B cell (primary cell): ENCODE measurements around the gene ITGA6. TPM values are rescaled to one million over a fixed set of nuclear protein-coding genes. Genes with fewer than 3 reads are reported as not detected.
"Not testable (repeated sequence)": the region's sequence is repeated elsewhere in the genome, so short reads cannot be mapped to it uniquely, and the experiment has no call there.

Experiments used
- ATAC-seq: fragments of 200-7000 bp; cut with Tn5 transposase; one replicate; pipeline ENCODE4 v1.10.0; 2021; ENCODE audit warnings: low read depth, mild to moderate bottlenecking, moderate number of reproducible peaks, moderate library complexity
- CTCF ChIA-PET: fragments of 350-600 bp; sonication (Branson Sonifier 250); formaldehyde crosslinking; loops from one replicate; lab custom pipeline; 2021; ENCODE audit warnings: antibody characterized with exemption, inconsistent platforms; lab: Charles Lee
- POLR2A ChIA-PET: fragments of 350-600 bp; sonication (Branson Sonifier 250); formaldehyde crosslinking; loops from one replicate; lab custom pipeline; 2021; ENCODE audit warnings: antibody characterized with exemption; lab: Charles Lee
- DNase-seq: peaks from one replicate; pipeline ENCODE4 v3.0.0; 2013
- H2AFZ ChIP-seq: 2 replicates; pipeline ENCODE4 v1.6.1; 2012; ENCODE audit warnings: mild to moderate bottlenecking, low read depth, low read length; ENCODE audit not compliant: insufficient read depth, poor library complexity, severe bottlenecking
- H3K27ac ChIP-seq, 2 donors: 1 replicate in 1 of 2; 2 replicates in 1 of 2; pipeline ENCODE4 v1.5.1; 2012 to 2013; ENCODE audit warnings: low read length in 2 of 2, mild to moderate bottlenecking in 2 of 2, moderate library complexity in 1 of 2
- H3K27me3 ChIP-seq, 4 experiments: fragments of 200-600 bp in 1 of 4; sonication (generic) in 1 of 4; replicated peaks in 1 of 4; 1 replicate in 2 of 4; 2 replicates in 2 of 4; pipeline versions ENCODE4 v1.6.1 to v1.7.0; 2013 to 2016; ENCODE audit warnings: low read length in 3 of 4, mild to moderate bottlenecking in 2 of 4, mixed read lengths in 1 of 4, moderate library complexity in 1 of 4; ENCODE audit not compliant: insufficient read depth in 4 of 4, control insufficient read depth in 3 of 4; ENCODE audit errors: control extremely low read depth in 1 of 4
- H3K36me3 ChIP-seq, 2 experiments: replicated peaks in 1 of 2; 1 replicate in 1 of 2; 2 replicates in 1 of 2; pipeline versions ENCODE4 v1.6.1 to v1.7.1; 2013; ENCODE audit warnings: low read length in 1 of 2; ENCODE audit not compliant: insufficient read depth in 2 of 2, control insufficient read depth in 1 of 2; ENCODE audit errors: control extremely low read depth in 1 of 2, extremely low read depth in 1 of 2
- H3K4me1 ChIP-seq, 2 donors: fragments of 200-600 bp in 1 of 2; sonication (generic) in 1 of 2; 1 replicate in 1 of 2; 2 replicates in 1 of 2; pipeline versions ENCODE4 v1.5.1 to v1.6.1; 2013 to 2017; ENCODE audit warnings: low read length in 2 of 2; ENCODE audit not compliant: control insufficient read depth in 2 of 2, insufficient read depth in 2 of 2
- H3K4me2 ChIP-seq: replicated peaks from 2 replicates; pipeline ENCODE3; 2012; ENCODE audit warnings: mild to moderate bottlenecking, low read depth, low read length; ENCODE audit not compliant: poor library complexity, severe bottlenecking
- H3K4me3 ChIP-seq, 5 experiments: fragments of 200-600 bp in 1 of 5; sonication (generic) in 1 of 5; 1 replicate in 3 of 5; 2 replicates in 2 of 5; pipeline versions ENCODE4 v1.5.1 to v1.7.0; 2011 to 2016; ENCODE audit warnings: low read length in 4 of 5, mild to moderate bottlenecking in 4 of 5, low read depth in 2 of 5, control low read depth in 1 of 5, moderate library complexity in 1 of 5; ENCODE audit not compliant: insufficient read depth in 1 of 5; ENCODE audit errors: control extremely low read depth in 1 of 5, extremely low read depth in 1 of 5
- H3K79me2 ChIP-seq: fragments of 200-600 bp; sonication (generic); one replicate; pipeline ENCODE4 v1.6.0; 2016; ENCODE audit warnings: low read length; ENCODE audit not compliant: control insufficient read depth, insufficient read depth
- H3K9ac ChIP-seq: fragments of 200-600 bp; sonication (generic); 2 replicates; pipeline ENCODE4 v1.6.1; 2017; ENCODE audit warnings: mild to moderate bottlenecking, low read length, moderate library complexity
- H3K9me3 ChIP-seq, 3 donors: one replicate each; pipeline versions ENCODE4 v1.6.1 to v1.7.1; 2013; ENCODE audit warnings: low read length in 2 of 3; ENCODE audit not compliant: control insufficient read depth in 2 of 3, insufficient read depth in 1 of 3; ENCODE audit errors: control extremely low read depth in 1 of 3
- H4K20me1 ChIP-seq: 2 replicates; pipeline ENCODE4 v1.6.0; 2012; ENCODE audit warnings: mild to moderate bottlenecking, low read length; ENCODE audit not compliant: insufficient read depth, control insufficient read depth, poor library complexity, severe bottlenecking
- H3K27ac Mint-ChIP-seq: one replicate; pipeline ENCODE4 v1.8.0; 2021; ENCODE audit warnings: mixed read lengths
- H3K27me3 Mint-ChIP-seq: one replicate; pipeline ENCODE4 v1.8.0; 2021; ENCODE audit warnings: mixed read lengths
- H3K4me1 Mint-ChIP-seq: one replicate; pipeline ENCODE4 v1.8.0; 2021; ENCODE audit warnings: mixed read lengths
- H3K4me3 Mint-ChIP-seq: one replicate; pipeline ENCODE4 v1.8.0; 2021; ENCODE audit warnings: mixed read lengths
- H3K9me3 Mint-ChIP-seq: one replicate; pipeline ENCODE4 v1.8.0; 2022; ENCODE audit warnings: mixed read lengths; ENCODE audit not compliant: insufficient read depth
- EZH2 ChIP-seq: IDR thresholded peaks from 2 replicates; pipeline ENCODE4 v1.6.1; 2012; ENCODE audit warnings: borderline replicate concordance, low read depth, mild to moderate bottlenecking, moderate library complexity, low read length; ENCODE audit not compliant: insufficient read depth, poor library complexity, severe bottlenecking
- WGBS: methylation state at CpG from one replicate; pipeline ENCODE4 v1.1.5; 2013; ENCODE audit warnings: missing lambda C conversion rate; ENCODE audit not compliant: insufficient coverage; 5-methylcytosine and 5-hydroxymethylcytosine counted together
- intact Hi-C: fragments of 100-400 bp; cut with micrococcal nuclease; formaldehyde crosslinking; loops from one replicate; pipeline ENCODE4 v1.10.0; 2022
- polyA plus RNA-seq: library from polyadenylated mRNA; depleted of rRNA; stranded (reverse); fragments of >200 nt; gene quantifications from 2 replicates; pipeline ENCODE4 v1.2.3, GENCODE V29; 2012
- total RNA-seq, 2 donors: library from RNA; stranded (reverse); fragments of 120-200 nt in 1 of 2; gene quantifications; 1 replicate in 1 of 2; 2 replicates in 1 of 2; pipeline versions ENCODE4 v1.2.3 to v1.2.4, GENCODE V29; 2013 to 2022
- TF ChIP-seq, protein P1 (sequence below): fragments of 200-600 bp; IDR thresholded peaks from one replicate; pipeline ENCODE4 v1.8.0; 2022; ENCODE audit warnings: antibody characterized with exemption, mild to moderate bottlenecking

Gene ITGA6
- total and polyA plus RNA-seq, 2 donors (not counting 1 experiment from before 2014, with no cell fraction given): 0.17 to 0.98 TPM

GRCh38 chr2:172549802-172550201, 122.4 kb downstream of the ITGA6 start:
- H3K36me3 ChIP-seq, H2AFZ ChIP-seq, ATAC-seq, POLR2A ChIA-PET, H3K4me3 ChIP-seq, H3K27ac ChIP-seq, H3K9ac ChIP-seq, H3K4me2 ChIP-seq, H3K4me3 Mint-ChIP-seq, H3K27me3 ChIP-seq, H3K9me3 Mint-ChIP-seq, H3K27ac Mint-ChIP-seq, DNase-seq, H3K27me3 Mint-ChIP-seq, H4K20me1 ChIP-seq, CTCF ChIA-PET: not testable (repeated sequence)
- peaks cover 18% of the 10 kb centered on the region for H3K4me1 Mint-ChIP-seq
- Histone ChIP-seq H3K4me1 (peaks cover 10 to 12% of the 10 kb centered on the region in 2 donors), H3K79me2 (peaks cover 64% of the 10 kb centered on the region), H3K9me3 (peaks cover 0 to 18% (median 12%) of the 10 kb centered on the region in 3 donors)
- WGBS: no CpG with 5 or more reads among the region's 1 CpG
- intact Hi-C loops: loop anchor here (10.0 kb wide), 2 partner anchors 115 to 1935 kb away; partner anchors contain the start of gene GPR155

DNA sequence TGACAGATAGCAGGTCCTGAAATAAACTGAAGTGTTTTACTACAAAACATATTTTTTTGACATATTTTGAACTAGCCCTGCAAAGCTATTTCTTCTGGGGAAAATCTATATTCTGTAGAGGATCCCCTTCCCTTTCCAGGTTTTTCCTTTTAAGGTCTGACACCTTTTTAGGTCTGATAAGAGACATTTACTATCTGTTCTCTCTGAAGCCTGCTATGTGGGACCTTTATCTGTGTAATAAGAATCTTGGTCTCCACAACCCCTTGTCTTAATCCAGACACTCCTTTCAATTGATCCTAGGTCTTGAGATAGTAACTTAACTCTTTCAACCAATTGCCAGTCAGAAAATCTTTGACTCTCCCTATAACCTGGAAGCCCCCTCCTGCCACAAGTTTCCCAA, 123.0 kb downstream of the ITGA6 start:
- H3K27ac Mint-ChIP-seq: no peak overlapping the region

More for the DNA sequence above, 123.0 kb downstream of the ITGA6 start:
- H3K4me3 Mint-ChIP-seq: no peak overlapping the region
- H3K27me3 ChIP-seq: no peaks in the 10 kb centered on the region
- H3K27me3 Mint-ChIP-seq: no peaks in the 10 kb centered on the region
- ATAC-seq (no peak), DNase-seq (no peak)
- H3K27ac ChIP-seq: no peak overlapping the region
- CTCF ChIA-PET: no interaction called here
- H3K36me3 ChIP-seq: no peaks in the 10 kb centered on the region
- POLR2A ChIA-PET: no interaction called here
- H3K4me3 ChIP-seq: no peak overlapping the region
- no peak overlapping the region for H2AFZ ChIP-seq
- H3K9ac ChIP-seq: no peak overlapping the region
- peaks cover 70% of the 10 kb centered on the region for H3K79me2 ChIP-seq
- H3K4me1 Mint-ChIP-seq: peaks cover 23% of the 10 kb centered on the region
- intact Hi-C loops: loop anchor here (10.0 kb wide), 2 partner anchors 116 to 1934 kb away; partner anchors contain the start of gene GPR155
- no peaks in the 10 kb centered on the region for H4K20me1 ChIP-seq
- peaks cover 0 to 18% (median 12%) of the 10 kb centered on the region in 3 donors for H3K9me3 ChIP-seq
- H3K4me2 ChIP-seq: no peak overlapping the region
- H3K4me1 ChIP-seq: peaks cover 13 to 15% of the 10 kb centered on the region in 2 donors
- TF ChIP-seq, protein P1, sequence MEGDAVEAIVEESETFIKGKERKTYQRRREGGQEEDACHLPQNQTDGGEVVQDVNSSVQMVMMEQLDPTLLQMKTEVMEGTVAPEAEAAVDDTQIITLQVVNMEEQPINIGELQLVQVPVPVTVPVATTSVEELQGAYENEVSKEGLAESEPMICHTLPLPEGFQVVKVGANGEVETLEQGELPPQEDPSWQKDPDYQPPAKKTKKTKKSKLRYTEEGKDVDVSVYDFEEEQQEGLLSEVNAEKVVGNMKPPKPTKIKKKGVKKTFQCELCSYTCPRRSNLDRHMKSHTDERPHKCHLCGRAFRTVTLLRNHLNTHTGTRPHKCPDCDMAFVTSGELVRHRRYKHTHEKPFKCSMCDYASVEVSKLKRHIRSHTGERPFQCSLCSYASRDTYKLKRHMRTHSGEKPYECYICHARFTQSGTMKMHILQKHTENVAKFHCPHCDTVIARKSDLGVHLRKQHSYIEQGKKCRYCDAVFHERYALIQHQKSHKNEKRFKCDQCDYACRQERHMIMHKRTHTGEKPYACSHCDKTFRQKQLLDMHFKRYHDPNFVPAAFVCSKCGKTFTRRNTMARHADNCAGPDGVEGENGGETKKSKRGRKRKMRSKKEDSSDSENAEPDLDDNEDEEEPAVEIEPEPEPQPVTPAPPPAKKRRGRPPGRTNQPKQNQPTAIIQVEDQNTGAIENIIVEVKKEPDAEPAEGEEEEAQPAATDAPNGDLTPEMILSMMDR: no peak
- TF ChIP-seq EZH2: no peak
- no peaks in the 10 kb centered on the region for H3K9me3 Mint-ChIP-seq
